Kidney (tissue), 14 donors: ENCODE data around the gene PCDH9. TPM values are rescaled to one million over a fixed set of nuclear protein-coding genes. Genes with fewer than 3 reads are reported as not detected.

Experiments used
- DNase-seq, 5 donors: peaks; one replicate each; pipeline ENCODE4 v3.0.0-alpha.2; 2013 to 2020
- FAIRE-seq: peaks from 2 replicates; lab custom pipeline; 2012; peaks lifted over from hg19 to GRCh38; lab: Jason Lieb, UNC
- H3K27ac ChIP-seq, 2 donors: one replicate each; pipeline ENCODE4 v1.7.0; 2013; ENCODE audit warnings: low read depth in 2 of 2, low read length in 2 of 2, inconsistent platforms in 1 of 2
- H3K27me3 ChIP-seq: one replicate; pipeline ENCODE4 v1.7.1; 2013; ENCODE audit warnings: low read length, inconsistent platforms; ENCODE audit not compliant: control insufficient read depth, insufficient read depth
- H3K36me3 ChIP-seq, 3 donors: one replicate each; pipeline versions ENCODE4 v1.7.0 to v1.7.1; 2013; ENCODE audit warnings: low read length in 3 of 3, control low read depth in 1 of 3, inconsistent platforms in 1 of 3; ENCODE audit not compliant: insufficient read depth in 3 of 3, control insufficient read depth in 2 of 3
- H3K4me1 ChIP-seq, 3 donors: one replicate each; pipeline versions ENCODE4 v1.7.0 to v1.7.1; 2013; ENCODE audit warnings: low read length in 3 of 3, inconsistent platforms in 1 of 3, low read depth in 1 of 3; ENCODE audit not compliant: control insufficient read depth in 2 of 3, insufficient read depth in 2 of 3
- H3K4me3 ChIP-seq, 3 donors: one replicate each; pipeline versions ENCODE4 v1.7.0 to v1.8.1; 2013; ENCODE audit warnings: low read length in 3 of 3, control low read depth in 1 of 3, inconsistent platforms in 1 of 3
- H3K9ac ChIP-seq, 3 donors: one replicate each; pipeline versions ENCODE4 v1.7.0 to v1.7.1; 2013; ENCODE audit warnings: low read length in 3 of 3, control low read depth in 1 of 3, inconsistent platforms in 1 of 3
- H3K9me3 ChIP-seq, 3 donors: one replicate each; pipeline versions ENCODE4 v1.7.0 to v1.7.1; 2013; ENCODE audit warnings: low read length in 3 of 3, control low read depth in 1 of 3, inconsistent platforms in 1 of 3; ENCODE audit not compliant: control insufficient read depth in 2 of 3, insufficient read depth in 1 of 3
- intact Hi-C: fragments of 100-400 bp; cut with DNase I; formaldehyde crosslinking; loops from one replicate; pipeline ENCODE4 v1.11.1; 2022
- polyA plus RNA-seq: library from polyadenylated mRNA; stranded (reverse); fragments of 350-450 nt; fragmentation: Illumina TruSeq; extraction: RNeasy Lipid Tissue Mini Kit (QIAGEN cat#74804); gene quantifications from one replicate; pipeline ENCODE4 v1.2.3, GENCODE V29; 2014; ENCODE audit warnings: low read depth, low replicate concordance; ENCODE audit not compliant: insufficient read depth
- total RNA-seq: library from RNA; stranded (reverse); fragmentation: NEBNext Ultra II Directional; extraction: Animal tissue kit (Norgen Biotek cat#: 25700); gene quantifications from one replicate; pipeline ENCODE4 v1.2.1, GENCODE V29; 2021
- TF ChIP-seq, protein P1 (sequence below): IDR thresholded peaks from 3 replicates; pipeline ENCODE4 v1.5.1; 2012; ENCODE audit warnings: mild to moderate bottlenecking, moderate library complexity, borderline replicate concordance; ENCODE audit not compliant: insufficient read depth; ENCODE audit errors: extremely low read depth
- donor health status: control.
- donor health status: control.
- donor health status: control.
- donor health status: control.
- donor health status: control.
- donor health status: DM: yes; HTN: yes; CAD: no.
- donor health status: Normal renal cell carcinoma (clear cell type).

The PCDH9 gene
- total and polyA plus RNA-seq, 2 donors from 2014 or later, result 1.6 to 9.5 TPM

- Histone ChIP-seq H3K9ac (no peak overlapping the region), H3K9me3 (no peaks in the 10 kb centered on the region), H3K4me3 (no peak overlapping the region), H3K4me1 (no peaks in the 10 kb centered on the region), H3K27me3 (no peaks in the 10 kb centered on the region), H3K36me3 (no peaks in the 10 kb centered on the region), H3K27ac (no peak overlapping the region)
- intact Hi-C loops, result no loop called here
- TF ChIP-seq, protein P1, sequence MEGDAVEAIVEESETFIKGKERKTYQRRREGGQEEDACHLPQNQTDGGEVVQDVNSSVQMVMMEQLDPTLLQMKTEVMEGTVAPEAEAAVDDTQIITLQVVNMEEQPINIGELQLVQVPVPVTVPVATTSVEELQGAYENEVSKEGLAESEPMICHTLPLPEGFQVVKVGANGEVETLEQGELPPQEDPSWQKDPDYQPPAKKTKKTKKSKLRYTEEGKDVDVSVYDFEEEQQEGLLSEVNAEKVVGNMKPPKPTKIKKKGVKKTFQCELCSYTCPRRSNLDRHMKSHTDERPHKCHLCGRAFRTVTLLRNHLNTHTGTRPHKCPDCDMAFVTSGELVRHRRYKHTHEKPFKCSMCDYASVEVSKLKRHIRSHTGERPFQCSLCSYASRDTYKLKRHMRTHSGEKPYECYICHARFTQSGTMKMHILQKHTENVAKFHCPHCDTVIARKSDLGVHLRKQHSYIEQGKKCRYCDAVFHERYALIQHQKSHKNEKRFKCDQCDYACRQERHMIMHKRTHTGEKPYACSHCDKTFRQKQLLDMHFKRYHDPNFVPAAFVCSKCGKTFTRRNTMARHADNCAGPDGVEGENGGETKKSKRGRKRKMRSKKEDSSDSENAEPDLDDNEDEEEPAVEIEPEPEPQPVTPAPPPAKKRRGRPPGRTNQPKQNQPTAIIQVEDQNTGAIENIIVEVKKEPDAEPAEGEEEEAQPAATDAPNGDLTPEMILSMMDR, result no peak
- no peak for DNase-seq
- no peak for FAIRE-seq
Observed at GRCh38 chr13:67131393-67131792, 98.7 kb downstream of the PCDH9 start.

DNA sequence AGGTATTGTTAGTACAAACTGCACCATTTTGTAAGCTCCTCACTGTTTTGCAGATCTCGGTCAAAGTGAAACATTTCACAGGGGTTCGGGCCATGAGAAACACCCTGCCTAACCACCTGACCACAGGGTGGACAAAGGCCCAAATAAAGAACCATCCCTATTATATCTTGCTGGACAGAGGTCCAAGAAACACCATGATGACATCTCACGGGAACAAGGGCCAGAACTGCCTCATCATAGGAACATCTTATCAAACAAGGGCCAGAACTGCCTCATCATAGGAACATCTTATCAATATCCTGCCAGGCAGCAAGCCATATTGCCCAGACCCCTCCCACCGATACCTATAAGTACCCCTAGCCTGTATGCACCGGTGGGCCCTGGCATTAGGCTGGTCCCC, 99.7 kb downstream of the PCDH9 start:
- TF ChIP-seq, protein P1, result no peak
- no peak overlapping the region for H3K27ac ChIP-seq
- no peaks in the 10 kb centered on the region for H3K4me1 ChIP-seq
- H3K27me3 ChIP-seq, result no peaks in the 10 kb centered on the region
- H3K4me3 ChIP-seq, result no peak overlapping the region
- no peak overlapping the region for H3K9ac ChIP-seq
- no peak for DNase-seq
- FAIRE-seq, result no peak
- no peaks in the 10 kb centered on the region for H3K9me3 ChIP-seq
- intact Hi-C loops, result no loop called here
- no peaks in the 10 kb centered on the region for H3K36me3 ChIP-seq

- no peak for DNase-seq
- Histone ChIP-seq H3K27me3 (no peaks in the 10 kb centered on the region), H3K9ac (no peak overlapping the region), H3K36me3 (no peaks in the 10 kb centered on the region), H3K4me1 (no peaks in the 10 kb centered on the region), H3K4me3 (no peak overlapping the region), H3K27ac (no peak overlapping the region), H3K9me3 (no peaks in the 10 kb centered on the region)
- TF ChIP-seq, protein P1, result no peak
- no peak for FAIRE-seq
- intact Hi-C loops, result no loop called here
Observed at GRCh38 chr13:67128136-67128535, 102.0 kb downstream of the PCDH9 start.

GRCh38 chr13:67125681-67126080, 104.5 kb downstream of the PCDH9 start:
- H3K27me3 ChIP-seq, result no peaks in the 10 kb centered on the region
- TF ChIP-seq, protein P1, result no peak
- no peak overlapping the region for H3K27ac ChIP-seq
- H3K9me3 ChIP-seq, result no peaks in the 10 kb centered on the region
- no peak overlapping the region for H3K9ac ChIP-seq
- DNase-seq (no peak), FAIRE-seq (no peak)
- no peaks in the 10 kb centered on the region for H3K36me3 ChIP-seq
- H3K4me1 ChIP-seq, result no peaks in the 10 kb centered on the region
- no peak overlapping the region for H3K4me3 ChIP-seq
- intact Hi-C loops, result no loop called here
